GM19328 (cell line): ENCODE measurements around the gene AKAP5.

Experiments
- ATAC-seq: cut with Tn5 transposase; IDR thresholded peaks from one replicate; pipeline ENCODE4 v1.9.1; 2021; ENCODE audit warnings: mild to moderate bottlenecking, moderate library complexity; ENCODE audit not compliant: unreplicated experiment

The AKAP5 gene

GRCh38 chr14:64465191-64465822 is at the start of gene AKAP5:
AKAP5 (plus strand) TSS chr14:64465499; CDS start chr14:64468395, 2,896 bp downstream.
- peak; percentile 47 for ATAC-seq

GRCh38 chr14:64416348-64416932 is 48.9 kb upstream of the AKAP5 start:
- no peak for ATAC-seq

GRCh38 chr14:64417055-64417770 is 48.1 kb upstream of the AKAP5 start:
- ATAC-seq: no peak

GRCh38 chr14:64417771-64418125 is 47.6 kb upstream of the AKAP5 start:
- no peak for ATAC-seq

- no peak for ATAC-seq
Measured at GRCh38 chr14:64419003-64419402, 46.3 kb upstream of the AKAP5 start.

GRCh38 chr14:64421166-64421565 is 44.1 kb upstream of the AKAP5 start:
- ATAC-seq: no peak

GRCh38 chr14:64422005-64422404 is 43.3 kb upstream of the AKAP5 start:
- ATAC-seq: no peak

GRCh38 chr14:64422756-64423155 is 42.5 kb upstream of the AKAP5 start:
- no peak for ATAC-seq

- ATAC-seq: no peak
Measured at GRCh38 chr14:64423987-64424386, 41.3 kb upstream of the AKAP5 start.

GRCh38 chr14:64434528-64434927 is 30.8 kb upstream of the AKAP5 start:
- ATAC-seq: no peak

GRCh38 chr14:64438181-64438841 is 27.0 kb upstream of the AKAP5 start:
- ATAC-seq: no peak

- no peak for ATAC-seq
Measured at GRCh38 chr14:64439141-64439540, 26.2 kb upstream of the AKAP5 start.

- no peak for ATAC-seq
Measured at GRCh38 chr14:64440494-64440893, 24.8 kb upstream of the AKAP5 start.

- ATAC-seq: no peak
Measured at GRCh38 chr14:64442300-64442988, 22.9 kb upstream of the AKAP5 start.

- ATAC-seq: no peak
Measured at GRCh38 chr14:64444140-64444539, 21.2 kb upstream of the AKAP5 start.

GRCh38 chr14:64444984-64445845 is 20.1 kb upstream of the AKAP5 start:
- ATAC-seq: peak; percentile 82

- no peak for ATAC-seq
Measured at GRCh38 chr14:64447876-64448670, 17.2 kb upstream of the AKAP5 start.

GRCh38 chr14:64450255-64450654 is 15.0 kb upstream of the AKAP5 start:
- no peak for ATAC-seq

- ATAC-seq: no peak
Measured at GRCh38 chr14:64454671-64455070, 10.6 kb upstream of the AKAP5 start.
